Measurements from ENCODE around the gene SMYD2. TPM values are rescaled to one million over a fixed set of nuclear protein-coding genes. Genes with fewer than 3 reads are reported as not detected.

The SMYD2 gene
- total RNA-seq, 1 donor from 2014 or later = 18.3 TPM

DNA sequence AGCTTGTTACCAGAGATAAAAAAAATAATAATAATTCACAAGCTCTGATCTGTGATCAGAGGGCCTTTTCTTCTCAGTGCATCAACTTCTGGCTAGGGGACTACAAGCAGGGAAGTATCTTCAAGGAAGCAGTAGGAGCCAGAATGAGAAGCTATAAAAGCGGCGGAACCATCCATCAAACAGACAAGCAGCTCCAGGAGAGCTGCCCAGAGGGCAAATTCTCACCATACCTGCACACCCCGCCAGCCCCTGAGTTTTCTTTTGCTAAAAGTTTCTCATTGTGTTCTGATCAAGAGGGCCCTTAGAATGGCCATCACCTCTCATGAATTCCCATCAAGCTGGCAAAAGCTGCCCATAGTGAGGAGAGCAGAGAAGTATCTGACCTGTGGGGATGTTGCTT is 99.4 kb downstream of the SMYD2 start:
- CTCF ChIA-PET = no interaction called here
- H3K27me3 Mint-ChIP-seq = no peaks in the 10 kb centered on the region
- no peak for DNase-seq
- no peak overlapping the region for H3K4me3 Mint-ChIP-seq
- intact Hi-C loops (cut with micrococcal nuclease) = no loop called here
- H3K27ac Mint-ChIP-seq = no peak overlapping the region
- TF ChIP-seq, protein P1, sequence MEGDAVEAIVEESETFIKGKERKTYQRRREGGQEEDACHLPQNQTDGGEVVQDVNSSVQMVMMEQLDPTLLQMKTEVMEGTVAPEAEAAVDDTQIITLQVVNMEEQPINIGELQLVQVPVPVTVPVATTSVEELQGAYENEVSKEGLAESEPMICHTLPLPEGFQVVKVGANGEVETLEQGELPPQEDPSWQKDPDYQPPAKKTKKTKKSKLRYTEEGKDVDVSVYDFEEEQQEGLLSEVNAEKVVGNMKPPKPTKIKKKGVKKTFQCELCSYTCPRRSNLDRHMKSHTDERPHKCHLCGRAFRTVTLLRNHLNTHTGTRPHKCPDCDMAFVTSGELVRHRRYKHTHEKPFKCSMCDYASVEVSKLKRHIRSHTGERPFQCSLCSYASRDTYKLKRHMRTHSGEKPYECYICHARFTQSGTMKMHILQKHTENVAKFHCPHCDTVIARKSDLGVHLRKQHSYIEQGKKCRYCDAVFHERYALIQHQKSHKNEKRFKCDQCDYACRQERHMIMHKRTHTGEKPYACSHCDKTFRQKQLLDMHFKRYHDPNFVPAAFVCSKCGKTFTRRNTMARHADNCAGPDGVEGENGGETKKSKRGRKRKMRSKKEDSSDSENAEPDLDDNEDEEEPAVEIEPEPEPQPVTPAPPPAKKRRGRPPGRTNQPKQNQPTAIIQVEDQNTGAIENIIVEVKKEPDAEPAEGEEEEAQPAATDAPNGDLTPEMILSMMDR (IDR thresholded peaks at IDR 0.05) = no peak
- no peaks in the 10 kb centered on the region for H3K4me1 Mint-ChIP-seq
- ATAC-seq (ENCODE audit: low read depth) = no peak
- POLR2A ChIA-PET = no interaction called here
- no peaks in the 10 kb centered on the region for H3K36me3 Mint-ChIP-seq (ENCODE audit: low read depth)
- no peaks in the 10 kb centered on the region for H3K9me3 Mint-ChIP-seq

DNA sequence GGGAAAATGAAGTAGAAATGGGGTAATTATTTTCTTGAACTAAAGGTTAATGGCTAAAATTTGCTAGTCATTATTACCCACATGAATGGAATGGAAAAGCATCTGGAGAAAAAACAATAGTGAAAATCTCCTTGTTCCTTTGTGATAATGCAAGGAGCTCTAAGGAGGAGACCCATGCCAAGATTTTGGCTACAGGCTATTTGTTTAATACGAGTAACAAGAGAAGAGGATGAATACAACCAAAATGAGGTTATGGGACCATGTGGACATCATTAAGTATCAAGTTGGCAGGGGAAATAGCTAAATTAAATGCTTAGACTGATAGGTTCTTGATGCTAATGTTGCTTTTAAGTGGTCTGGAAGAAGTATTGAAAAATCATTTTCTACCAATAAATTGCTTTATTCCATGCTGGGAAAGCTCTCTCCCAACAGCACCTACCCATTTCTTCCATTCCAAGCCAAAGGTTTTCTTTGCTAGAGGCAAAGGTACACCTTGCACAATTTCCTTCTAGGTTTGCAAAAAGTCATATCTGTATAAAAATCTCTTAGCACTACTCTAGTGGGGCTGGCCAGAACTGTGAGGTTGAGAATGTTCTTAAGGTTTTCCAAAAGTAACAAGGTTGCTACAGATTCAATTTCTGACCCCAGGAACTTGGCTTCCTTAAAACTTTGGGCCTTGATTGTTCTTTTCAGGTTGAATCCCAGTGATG is 100.2 kb downstream of the SMYD2 start:
- Mint-ChIP-seq H3K27me3 (no peaks in the 10 kb centered on the region), H3K4me3 (no peak overlapping the region), H3K36me3 (ENCODE audit: low read depth) (no peaks in the 10 kb centered on the region), H3K4me1 (no peaks in the 10 kb centered on the region), H3K27ac (no peak overlapping the region), H3K9me3 (no peaks in the 10 kb centered on the region)
- ChIA-PET CTCF (no interaction called here), POLR2A (no interaction called here)
- intact Hi-C loops (cut with micrococcal nuclease) = no loop called here
- no peak for ATAC-seq (ENCODE audit: low read depth)
- no peak for DNase-seq
- TF ChIP-seq, protein P1 (IDR thresholded peaks at IDR 0.05) = no peak

DNA sequence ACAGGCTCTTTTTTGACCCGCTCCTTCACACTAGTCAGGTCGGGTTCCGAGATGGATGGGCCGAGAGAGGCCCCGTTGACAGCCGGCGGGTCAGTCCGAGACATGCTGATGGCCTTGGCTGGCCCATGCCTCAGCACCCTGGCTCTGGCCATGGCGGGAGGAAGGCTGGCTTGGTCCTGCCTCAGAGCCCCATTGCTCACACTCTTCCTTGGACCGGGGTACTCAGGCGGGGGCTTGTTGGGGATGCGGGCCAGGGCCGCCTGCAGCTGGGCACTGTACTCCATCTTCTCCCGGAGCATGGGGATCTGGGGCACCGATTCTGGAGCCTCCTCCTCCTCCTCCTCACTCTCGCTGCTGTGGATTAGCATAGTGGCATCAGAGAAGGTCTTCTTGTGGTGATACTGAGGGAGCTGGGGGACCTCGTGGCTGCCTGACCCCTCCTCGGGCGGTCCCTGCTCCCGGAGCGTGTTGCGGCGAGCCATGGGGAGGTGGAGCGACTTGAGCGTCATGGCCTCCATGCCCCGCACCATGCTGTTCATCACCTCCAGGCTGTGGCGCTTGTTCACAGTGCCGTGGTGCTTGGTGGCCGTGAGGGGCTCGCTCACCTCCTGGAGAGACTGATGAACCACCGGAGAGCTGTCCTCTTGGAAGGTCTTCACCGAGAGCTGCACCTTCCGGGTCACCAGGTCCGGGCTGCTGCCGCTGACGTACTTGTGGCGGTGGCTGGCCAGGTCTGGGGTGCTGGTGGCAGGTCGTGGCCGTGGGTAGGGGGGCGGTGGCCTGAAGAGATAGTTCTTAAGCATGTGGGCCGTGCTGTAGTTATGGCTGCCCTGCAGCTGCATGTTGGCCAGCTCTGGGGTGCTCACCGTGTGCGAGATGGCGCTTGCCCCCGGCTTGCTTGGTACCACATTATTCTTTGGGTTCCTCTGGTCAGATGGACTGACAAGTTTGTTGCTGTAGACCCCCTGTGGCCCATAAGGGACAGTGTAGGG is 102.7 kb downstream of the SMYD2 start:
- POLR2A ChIA-PET = no interaction called here
- ATAC-seq (ENCODE audit: low read depth) (no peak), DNase-seq (no peak)
- H3K4me3 Mint-ChIP-seq = no peak overlapping the region
- TF ChIP-seq, protein P1 (IDR thresholded peaks at IDR 0.05) = no peak
- intact Hi-C loops (cut with micrococcal nuclease) = no loop called here
- H3K9me3 Mint-ChIP-seq = no peaks in the 10 kb centered on the region
- no peaks in the 10 kb centered on the region for H3K4me1 Mint-ChIP-seq
- CTCF ChIA-PET = no interaction called here
- no peaks in the 10 kb centered on the region for H3K27me3 Mint-ChIP-seq
- H3K36me3 Mint-ChIP-seq (ENCODE audit: low read depth) = no peaks in the 10 kb centered on the region
- no peak overlapping the region for H3K27ac Mint-ChIP-seq

DNA sequence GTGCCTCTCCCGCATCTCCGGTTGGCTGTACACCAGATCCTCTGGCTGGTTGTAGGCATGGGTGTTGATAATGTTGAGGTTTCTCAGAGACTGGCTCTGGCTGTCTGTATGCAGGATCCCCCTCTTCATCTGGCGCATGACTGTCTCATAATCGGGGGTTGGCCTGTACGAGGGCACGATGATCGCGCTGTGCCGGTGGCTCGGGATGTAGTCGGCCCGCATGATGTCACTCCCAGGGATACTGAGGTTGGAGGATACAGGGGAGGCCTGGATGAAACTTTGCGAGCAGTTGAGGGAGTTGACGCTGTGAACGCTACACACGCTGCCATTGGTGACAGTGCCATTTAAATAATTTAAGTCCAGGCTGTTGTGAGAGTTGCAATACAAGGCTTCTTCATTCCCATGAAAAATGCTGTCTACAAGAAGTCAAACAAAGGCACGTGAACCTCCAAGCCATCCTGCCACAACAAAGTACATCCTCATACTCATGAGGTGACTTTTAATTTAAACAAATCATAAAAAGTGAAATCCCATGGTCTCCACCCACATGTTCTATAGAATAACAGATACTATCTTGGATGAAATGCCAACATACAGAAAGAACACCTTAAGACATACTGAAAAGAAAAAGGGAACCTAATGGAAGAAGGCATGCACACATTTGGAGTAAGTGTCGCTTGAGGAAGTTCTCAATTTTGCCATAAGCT is 103.6 kb downstream of the SMYD2 start:
- DNase-seq (no peak), ATAC-seq (ENCODE audit: low read depth) (no peak)
- H3K27ac Mint-ChIP-seq = no peak overlapping the region
- TF ChIP-seq, protein P1 (IDR thresholded peaks at IDR 0.05) = no peak
- ChIA-PET CTCF (no interaction called here), POLR2A (no interaction called here)
- no peaks in the 10 kb centered on the region for H3K4me1 Mint-ChIP-seq
- H3K36me3 Mint-ChIP-seq (ENCODE audit: low read depth) = no peaks in the 10 kb centered on the region
- no peaks in the 10 kb centered on the region for H3K27me3 Mint-ChIP-seq
- no peak overlapping the region for H3K4me3 Mint-ChIP-seq
- no peaks in the 10 kb centered on the region for H3K9me3 Mint-ChIP-seq
- intact Hi-C loops (cut with micrococcal nuclease) = no loop called here

DNA sequence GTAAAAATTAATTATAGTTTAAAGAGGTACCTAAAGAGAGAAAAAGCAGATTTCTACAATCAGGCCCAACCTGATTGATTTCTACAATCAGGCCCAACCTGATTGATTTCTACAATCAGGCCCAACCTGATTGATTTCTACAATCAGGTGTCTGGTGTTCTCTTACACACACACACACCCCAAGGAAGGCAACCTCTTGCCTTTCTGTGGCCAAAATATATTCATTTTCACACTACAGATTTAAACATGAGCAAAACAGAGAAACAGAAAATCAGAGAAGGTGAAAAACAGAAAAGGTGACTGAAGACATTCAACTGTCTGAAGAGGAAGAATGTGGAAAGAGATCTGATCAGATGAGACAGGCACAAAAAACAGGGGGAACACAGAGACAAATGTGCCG is 104.5 kb downstream of the SMYD2 start:
- POLR2A ChIA-PET = no interaction called here
- CTCF ChIA-PET = no interaction called here

More for the DNA sequence above, 104.5 kb downstream of the SMYD2 start:
- Mint-ChIP-seq H3K9me3 (no peaks in the 10 kb centered on the region), H3K4me1 (no peaks in the 10 kb centered on the region), H3K36me3 (ENCODE audit: low read depth) (no peaks in the 10 kb centered on the region), H3K27ac (no peak overlapping the region), H3K4me3 (no peak overlapping the region), H3K27me3 (no peaks in the 10 kb centered on the region)
- intact Hi-C loops (cut with micrococcal nuclease) = no loop called here
- TF ChIP-seq, protein P1 (IDR thresholded peaks at IDR 0.05) = no peak
- DNase-seq (no peak), ATAC-seq (ENCODE audit: low read depth) (no peak)

Data from activated B cell treated with CpG ODN at 0.5 μM for 24 hours (primary cell).